Forelimb muscle (tissue), 1 donor: ENCODE results near the gene RAP1GAP2. TPM values are rescaled to one million over a fixed set of nuclear protein-coding genes. Genes with fewer than 3 reads are reported as not detected.
"Not testable (repeated sequence)": the region's sequence is repeated elsewhere in the genome, so short reads cannot be mapped to it uniquely, and the experiment has no call there.

Experiments
- DNase-seq: peaks from one replicate; pipeline ENCODE4 v3.0.0-alpha.2; 2013; ENCODE audit warnings: low read depth
- polyA plus RNA-seq: library from polyadenylated mRNA; unstranded; fragments of 120-200 nt; gene quantifications from one replicate; pipeline ENCODE4 v1.2.1, GENCODE V29; 2013; ENCODE audit not compliant: insufficient read length

Gene RAP1GAP2
- polyA plus RNA-seq, 1 donor = 2.4 TPM

GRCh38 chr17:2883544-2884213 is 87.4 kb downstream of the RAP1GAP2 start:
- DNase-seq = no peak

- DNase-seq = no peak
These were observed 89.5 kb downstream of the RAP1GAP2 start for GRCh38 chr17:2885733-2886132.

GRCh38 chr17:2888326-2888725 is 92.1 kb downstream of the RAP1GAP2 start:
- DNase-seq = no peak

- DNase-seq = no peak
These were observed 93.0 kb downstream of the RAP1GAP2 start for GRCh38 chr17:2889256-2889655.

GRCh38 chr17:2890778-2891177 is 94.5 kb downstream of the RAP1GAP2 start:
- not testable (repeated sequence) for DNase-seq

GRCh38 chr17:2892305-2892971 is 96.2 kb downstream of the RAP1GAP2 start:
- no peak for DNase-seq

GRCh38 chr17:2893422-2893914 is 97.2 kb downstream of the RAP1GAP2 start:
- no peak for DNase-seq

- DNase-seq = no peak
These were observed 98.5 kb downstream of the RAP1GAP2 start for GRCh38 chr17:2894782-2895181.

GRCh38 chr17:2897605-2898004 is 101.4 kb downstream of the RAP1GAP2 start:
- DNase-seq = no peak

- no peak for DNase-seq
These were observed 102.2 kb downstream of the RAP1GAP2 start for GRCh38 chr17:2898255-2898926.

GRCh38 chr17:2899906-2900305 is 103.7 kb downstream of the RAP1GAP2 start:
- no peak for DNase-seq

- DNase-seq = no peak
These were observed 104.6 kb downstream of the RAP1GAP2 start for GRCh38 chr17:2900842-2901241.

- DNase-seq = no peak
These were observed 105.3 kb downstream of the RAP1GAP2 start for GRCh38 chr17:2901582-2901981.

- no peak for DNase-seq
These were observed 106.3 kb downstream of the RAP1GAP2 start for GRCh38 chr17:2902546-2902945.

- no peak for DNase-seq
These were observed 107.1 kb downstream of the RAP1GAP2 start for GRCh38 chr17:2903193-2903974.

GRCh38 chr17:2904135-2904534 is 107.9 kb downstream of the RAP1GAP2 start:
- DNase-seq = peak; percentile 47

- no peak for DNase-seq
These were observed 109.0 kb downstream of the RAP1GAP2 start for GRCh38 chr17:2905269-2905668.

- DNase-seq = no peak
These were observed 109.7 kb downstream of the RAP1GAP2 start for GRCh38 chr17:2905696-2906501.

- DNase-seq = no peak
These were observed 110.7 kb downstream of the RAP1GAP2 start for GRCh38 chr17:2906901-2907300.

GRCh38 chr17:2909175-2909845 is 113.1 kb downstream of the RAP1GAP2 start:
- no peak for DNase-seq

- no peak for DNase-seq
These were observed 113.6 kb downstream of the RAP1GAP2 start for GRCh38 chr17:2909846-2910234.
